ENCODE data around the gene IGFBP6.

The IGFBP6 gene

GRCh38 chr12:53079226-53080117, 18.0 kb upstream of the IGFBP6 start, which contains the start of gene SPRYD3:
TSS of gene SPRYD3 (minus strand) at chr12:53079390. CDS start at chr12:53079333, 57 bp downstream.
- no peak for DNase-seq (ENCODE audit: extremely low read depth, low read depth)
- peak within 1 kb of the TSS; percentile 60 for H3K4me3 ChIP-seq (replicated peaks; ENCODE audit: low read depth, low read length)
- TF ChIP-seq CTCF (IDR thresholded peaks at IDR 0.05; ENCODE audit: low read depth, low read length, missing control alignments) = no peak

GRCh38 chr12:53082637-53083175, 14.8 kb upstream of the IGFBP6 start:
- no peak overlapping the region for H3K4me3 ChIP-seq (replicated peaks; ENCODE audit: low read depth, low read length)
- no peak for TF ChIP-seq CTCF (IDR thresholded peaks at IDR 0.05; ENCODE audit: low read depth, low read length, missing control alignments)
- no peak for DNase-seq (ENCODE audit: extremely low read depth, low read depth)

GRCh38 chr12:53086361-53086760, 11.1 kb upstream of the IGFBP6 start:
- no peak for DNase-seq (ENCODE audit: extremely low read depth, low read depth)
- no peak overlapping the region for H3K4me3 ChIP-seq (replicated peaks; ENCODE audit: low read depth, low read length)
- TF ChIP-seq CTCF (IDR thresholded peaks at IDR 0.05; ENCODE audit: low read depth, low read length, missing control alignments) = no peak

GRCh38 chr12:53090105-53090504, 7.4 kb upstream of the IGFBP6 start:
- no peak overlapping the region for H3K4me3 ChIP-seq (replicated peaks; ENCODE audit: low read depth, low read length)
- no peak for DNase-seq (ENCODE audit: extremely low read depth, low read depth)
- TF ChIP-seq CTCF (IDR thresholded peaks at IDR 0.05; ENCODE audit: low read depth, low read length, missing control alignments) = no peak

GRCh38 chr12:53090554-53090953, 6.9 kb upstream of the IGFBP6 start:
- DNase-seq (ENCODE audit: extremely low read depth, low read depth) = no peak
- no peak overlapping the region for H3K4me3 ChIP-seq (replicated peaks; ENCODE audit: low read depth, low read length)
- TF ChIP-seq CTCF (IDR thresholded peaks at IDR 0.05; ENCODE audit: low read depth, low read length, missing control alignments) = no peak

GRCh38 chr12:53091756-53092155, 5.7 kb upstream of the IGFBP6 start:
- no peak for DNase-seq (ENCODE audit: extremely low read depth, low read depth)
- H3K4me3 ChIP-seq (replicated peaks; ENCODE audit: low read depth, low read length) = no peak overlapping the region
- no peak for TF ChIP-seq CTCF (IDR thresholded peaks at IDR 0.05; ENCODE audit: low read depth, low read length, missing control alignments)

All from HFF-Myc (cell line).